Neural progenitor cell (in vitro differentiated cells): ENCODE measurements around the gene KLHL25. TPM values are rescaled to one million over a fixed set of nuclear protein-coding genes. Genes with fewer than 3 reads are reported as not detected.

Source experiments
- DNase-seq: peaks from one replicate; pipeline ENCODE4 v3.0.0-alpha.2; 2016; ENCODE audit warnings: low spot score
- H2AFZ ChIP-seq: fragments of 200-600 bp; sonication (generic); replicated peaks from 2 replicates; pipeline ENCODE4 v1.6.1; 2016; ENCODE audit warnings: antibody characterized with exemption
- H3F3A ChIP-seq: fragments of 200-600 bp; sonication (generic); 2 replicates; pipeline ENCODE4 v1.6.1; 2016; ENCODE audit warnings: antibody characterized with exemption, low read depth
- H3K27ac ChIP-seq: fragments of 200-600 bp; sonication (generic); 2 replicates; pipeline ENCODE4 v1.5.1; 2016; ENCODE audit warnings: mild to moderate bottlenecking
- H3K27me3 ChIP-seq: fragments of 200-600 bp; sonication (generic); 2 replicates; pipeline ENCODE4 v1.6.1; 2016; ENCODE audit warnings: mild to moderate bottlenecking, moderate library complexity
- H3K36me3 ChIP-seq: fragments of 200-600 bp; sonication (generic); 2 replicates; pipeline ENCODE4 v1.5.1; 2016
- H3K4me1 ChIP-seq: fragments of 200-600 bp; sonication (generic); 2 replicates; pipeline ENCODE4 v1.6.1; 2016; ENCODE audit warnings: mixed run types
- H3K4me2 ChIP-seq: fragments of 200-600 bp; sonication (generic); 2 replicates; pipeline ENCODE4 v1.6.1; 2016
- H3K4me3 ChIP-seq: fragments of 200-600 bp; sonication (generic); 2 replicates; pipeline ENCODE4 v1.5.1; 2016
- H3K79me2 ChIP-seq: fragments of 200-600 bp; sonication (generic); 2 replicates; pipeline ENCODE4 v1.6.1; 2016; ENCODE audit warnings: low read depth
- H3K9ac ChIP-seq: fragments of 200-600 bp; sonication (generic); 2 replicates; pipeline ENCODE4 v1.6.1; 2016
- H3K9me3 ChIP-seq: fragments of 200-600 bp; sonication (generic); 2 replicates; pipeline ENCODE4 v1.5.1; 2016; ENCODE audit warnings: low read depth
- H4K20me1 ChIP-seq: fragments of 200-600 bp; sonication (generic); 2 replicates; pipeline ENCODE4 v1.6.1; 2016; ENCODE audit warnings: low read depth
- H3K27ac Mint-ChIP-seq: 3 replicates; pipeline ENCODE4 v1.8.0; 2021; ENCODE audit warnings: mixed read lengths
- H3K27me3 Mint-ChIP-seq: 2 replicates; pipeline ENCODE4 v1.8.0; 2022; ENCODE audit warnings: low read depth, mild to moderate bottlenecking, inconsistent platforms, moderate library complexity, mixed read lengths; ENCODE audit not compliant: insufficient read depth
- H3K36me3 Mint-ChIP-seq: 3 replicates; pipeline ENCODE4 v1.8.0; 2021; ENCODE audit warnings: mixed read lengths
- H3K4me1 Mint-ChIP-seq: 3 replicates; pipeline ENCODE4 v1.8.0; 2021; ENCODE audit warnings: mixed read lengths
- H3K4me3 Mint-ChIP-seq: 3 replicates; pipeline ENCODE4 v1.8.0; 2021; ENCODE audit warnings: mild to moderate bottlenecking, moderate library complexity, mixed read lengths
- H3K9me3 Mint-ChIP-seq: 3 replicates; pipeline ENCODE4 v1.8.0; 2020; ENCODE audit warnings: mixed read lengths
- CTCF ChIP-seq: fragments of 200-600 bp; sonication (generic); IDR thresholded peaks from 2 replicates; pipeline ENCODE4 v1.5.1; 2017; ENCODE audit warnings: antibody characterized with exemption, mild to moderate bottlenecking
- EZH2 ChIP-seq: fragments of 200-600 bp; sonication (generic); IDR thresholded peaks from 2 replicates; pipeline ENCODE4 v1.6.1; 2017; ENCODE audit warnings: antibody characterized with exemption, mild to moderate bottlenecking, moderate library complexity
- EZH2phosphoT487 ChIP-seq: fragments of 200-600 bp; sonication (generic); IDR thresholded peaks from 2 replicates; pipeline ENCODE4 v1.6.1; 2017; ENCODE audit warnings: antibody characterized with exemption
- total RNA-seq: library from RNA; depleted of rRNA; stranded (reverse); fragments of >200 nt; gene quantifications from 2 replicates; pipeline ENCODE4 v1.2.3, GENCODE V29; 2015; ENCODE audit warnings: low replicate concordance

KLHL25 gene
- total RNA-seq, 1 donor from 2014 or later: 12.1 TPM

- Mint-ChIP-seq H3K4me1 (peaks cover 75% of the 10 kb centered on the region), H3K36me3 (peaks cover 34% of the 10 kb centered on the region), H3K27ac (peak overlapping the region; percentile 82), H3K4me3 (peak overlapping the region; percentile 46), H3K27me3 (peaks cover 5% of the 10 kb centered on the region), H3K9me3 (peaks cover 3% of the 10 kb centered on the region)
- H3K36me3 ChIP-seq: no peaks in the 10 kb centered on the region
- H3K27me3 ChIP-seq: no peaks in the 10 kb centered on the region
- H2AFZ ChIP-seq: no peak overlapping the region
- H4K20me1 ChIP-seq: peaks cover 93% of the 10 kb centered on the region
- no peak overlapping the region for H3K27ac ChIP-seq
- peak; percentile 32 for DNase-seq
- peaks cover 33% of the 10 kb centered on the region for H3K4me1 ChIP-seq
- H3K79me2 ChIP-seq: peaks cover 97% of the 10 kb centered on the region
- H3K9ac ChIP-seq: no peak overlapping the region
- peak overlapping the region; percentile 61 for H3K4me2 ChIP-seq
- no peak overlapping the region for H3K4me3 ChIP-seq
- H3K9me3 ChIP-seq: no peaks in the 10 kb centered on the region
- TF ChIP-seq EZH2phosphoT487 (no peak), EZH2 (no peak), CTCF (no peak)
- no peaks in the 10 kb centered on the region for H3F3A ChIP-seq
These were observed 8.0 kb downstream of the KLHL25 start for GRCh38 chr15:85786781-85787114.

DNA sequence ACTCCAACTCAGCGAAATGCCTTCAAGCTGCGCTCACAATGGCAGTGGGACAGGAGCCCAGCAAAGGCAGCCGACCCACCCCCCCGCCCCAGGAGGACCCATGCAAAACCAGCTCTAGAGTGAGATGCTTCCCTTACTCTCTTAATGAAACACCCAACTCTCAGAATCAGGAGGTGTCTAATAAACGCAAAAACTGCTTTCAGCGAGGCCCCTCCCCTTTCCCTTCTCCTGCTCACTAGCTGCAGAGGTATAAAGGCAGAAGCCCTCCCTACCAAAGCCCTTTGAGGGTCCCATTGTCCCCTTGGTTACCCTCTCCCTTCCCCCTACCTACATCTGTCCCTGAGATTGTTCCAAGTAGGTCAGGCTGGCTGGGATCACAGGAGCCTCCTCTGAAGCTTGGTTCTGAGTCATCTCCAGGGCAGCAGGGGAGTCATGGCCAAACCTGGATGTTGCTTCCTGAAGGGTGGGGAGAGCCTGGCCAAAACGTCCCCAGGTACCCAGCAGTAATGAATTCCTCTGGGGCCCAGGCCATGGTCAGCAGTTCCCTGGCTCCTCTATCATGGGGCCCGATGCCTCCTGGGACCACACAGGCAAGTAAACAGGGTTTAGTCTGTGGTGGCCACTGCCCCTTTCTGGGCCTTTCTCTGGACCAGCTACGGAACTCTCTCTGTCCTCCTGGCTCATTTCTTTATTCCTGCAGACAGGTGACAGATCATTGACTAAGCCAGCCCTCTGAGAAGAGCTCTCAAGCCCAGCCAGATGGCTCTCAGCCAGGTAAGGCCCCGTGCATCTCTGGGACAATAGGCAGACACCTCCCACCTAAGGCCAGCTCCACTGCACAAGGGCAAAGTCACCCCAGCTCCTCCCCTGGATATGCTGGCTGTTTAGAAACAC lies 8.6 kb downstream of the KLHL25 start:
- no peaks in the 10 kb centered on the region for H3K9me3 ChIP-seq
- H3K4me3 Mint-ChIP-seq: peak overlapping the region; percentile 52
- no peak overlapping the region for H2AFZ ChIP-seq
- H3K9me3 Mint-ChIP-seq: no peaks in the 10 kb centered on the region
- no peak overlapping the region for H3K27ac ChIP-seq
- H4K20me1 ChIP-seq: peaks cover 93% of the 10 kb centered on the region
- no peak overlapping the region for H3K9ac ChIP-seq
- peaks cover 97% of the 10 kb centered on the region for H3K79me2 ChIP-seq
- H3K27me3 ChIP-seq: no peaks in the 10 kb centered on the region
- no peak for DNase-seq
- TF ChIP-seq CTCF (no peak), EZH2 (no peak), EZH2phosphoT487 (no peak)
- H3K4me1 Mint-ChIP-seq: peaks cover 72% of the 10 kb centered on the region
- H3K4me3 ChIP-seq: no peak overlapping the region
- no peaks in the 10 kb centered on the region for H3F3A ChIP-seq
- H3K36me3 ChIP-seq: no peaks in the 10 kb centered on the region
- peaks cover 5% of the 10 kb centered on the region for H3K27me3 Mint-ChIP-seq
- H3K4me1 ChIP-seq: peaks cover 37% of the 10 kb centered on the region
- peaks cover 31% of the 10 kb centered on the region for H3K36me3 Mint-ChIP-seq
- peak overlapping the region; percentile 82 for H3K27ac Mint-ChIP-seq
- peak overlapping the region; percentile 61 for H3K4me2 ChIP-seq

GRCh38 chr15:85782064-85782463 lies 12.7 kb downstream of the KLHL25 start:
- Histone ChIP-seq H3K27me3 (no peaks in the 10 kb centered on the region), H3K27ac (no peak overlapping the region), H3K9me3 (no peaks in the 10 kb centered on the region), H3K36me3 (no peaks in the 10 kb centered on the region), H3F3A (no peaks in the 10 kb centered on the region), H3K4me1 (peaks cover 45% of the 10 kb centered on the region), H3K79me2 (peaks cover 97% of the 10 kb centered on the region), H3K4me2 (peak overlapping the region; percentile 20), H4K20me1 (peaks cover 91% of the 10 kb centered on the region), H3K4me3 (no peak overlapping the region), H3K9ac (no peak overlapping the region), H2AFZ (no peak overlapping the region)
- TF ChIP-seq EZH2phosphoT487 (no peak), CTCF (no peak), EZH2 (no peak)
- H3K27ac Mint-ChIP-seq: no peak overlapping the region
- H3K4me3 Mint-ChIP-seq: no peak overlapping the region
- H3K27me3 Mint-ChIP-seq: peaks cover 6% of the 10 kb centered on the region
- H3K4me1 Mint-ChIP-seq: peaks cover 69% of the 10 kb centered on the region
- peaks cover 8% of the 10 kb centered on the region for H3K9me3 Mint-ChIP-seq
- H3K36me3 Mint-ChIP-seq: peaks cover 35% of the 10 kb centered on the region
- DNase-seq: no peak
